NAMALWA (cell line): ENCODE results near the gene AGT.
"Not testable (repeated sequence)": the region's sequence is repeated elsewhere in the genome, so short reads cannot be mapped to it uniquely, and the experiment has no call there.

Source experiments
- DNase-seq: peaks from one replicate; pipeline ENCODE4 v3.0.0-alpha.2; 2015; ENCODE audit warnings: low spot score

AGT gene

GRCh38 chr1:230686747-230687146 lies 27.2 kb downstream of the AGT start:
- no peak for DNase-seq

GRCh38 chr1:230684998-230685397 lies 28.9 kb downstream of the AGT start:
- DNase-seq: no peak

- no peak for DNase-seq
Measured at GRCh38 chr1:230684146-230684545, 29.8 kb downstream of the AGT start.

GRCh38 chr1:230682882-230683610 lies 30.9 kb downstream of the AGT start:
- no peak for DNase-seq

GRCh38 chr1:230682274-230682673 lies 31.6 kb downstream of the AGT start:
- DNase-seq: no peak

- DNase-seq: no peak
Measured at GRCh38 chr1:230681599-230681998, 32.3 kb downstream of the AGT start.

GRCh38 chr1:230680300-230681025 lies 33.5 kb downstream of the AGT start:
- DNase-seq: no peak

GRCh38 chr1:230679825-230680224 lies 34.1 kb downstream of the AGT start:
- no peak for DNase-seq

GRCh38 chr1:230679192-230679591 lies 34.7 kb downstream of the AGT start:
- no peak for DNase-seq

- DNase-seq: no peak
Measured at GRCh38 chr1:230677200-230677599, 36.7 kb downstream of the AGT start.

- DNase-seq: no peak
Measured at GRCh38 chr1:230674581-230674980, 39.3 kb downstream of the AGT start.

GRCh38 chr1:230669543-230669942 lies 44.4 kb downstream of the AGT start:
- no peak for DNase-seq

GRCh38 chr1:230668227-230668626 lies 45.7 kb downstream of the AGT start:
- DNase-seq: no peak

- DNase-seq: no peak
Measured at GRCh38 chr1:230661976-230662375, 51.9 kb downstream of the AGT start.

GRCh38 chr1:230658691-230659090 lies 55.2 kb downstream of the AGT start:
- no peak for DNase-seq

- DNase-seq: not testable (repeated sequence)
Measured at GRCh38 chr1:230658103-230658502, 55.8 kb downstream of the AGT start.

GRCh38 chr1:230656719-230657118 lies 57.2 kb downstream of the AGT start:
- DNase-seq: not testable (repeated sequence)
